ENCODE data around the gene EIF4E. TPM values are rescaled to one million over a fixed set of nuclear protein-coding genes. Genes with fewer than 3 reads are reported as not detected.
"Not testable (repeated sequence)": the region's sequence is repeated elsewhere in the genome, so short reads cannot be mapped to it uniquely, and the experiment has no call there.

EIF4E gene
- total RNA-seq, 2 donors from 2014 or later, result 91.8 to 131 TPM

DNA sequence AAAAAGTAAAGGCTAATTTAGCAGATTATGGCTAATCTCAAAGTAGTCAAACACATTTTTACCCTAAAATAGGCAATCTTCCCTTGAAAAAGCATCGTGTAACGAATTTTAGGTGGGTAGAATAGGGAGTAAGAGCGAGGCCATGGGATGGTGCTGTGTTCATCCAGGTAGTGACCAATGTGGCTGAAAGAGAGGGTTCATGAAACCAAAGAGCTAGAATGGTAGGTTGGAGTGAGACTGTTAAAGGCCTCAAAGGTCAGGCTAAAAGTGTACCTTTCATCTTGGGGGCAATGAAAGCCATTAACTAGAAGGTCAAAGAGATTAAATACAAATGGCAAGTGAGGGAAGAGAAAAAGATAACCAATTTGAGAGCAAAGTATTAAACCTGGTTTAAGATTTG, 23.6 kb downstream of the EIF4E start:
- peaks cover 13 to 38% of the 10 kb centered on the region in 2 donors for H3K36me3 Mint-ChIP-seq
- H3K27ac Mint-ChIP-seq, result peak overlapping the region in 1 of 2 donors; percentile 70
- DNase-seq (ENCODE audit: low spot score in 2 of 2) (no peak), ATAC-seq (peak in 1 of 2 donors; percentile 44)
- no peaks in the 10 kb centered on the region for H3K9me3 Mint-ChIP-seq

DNA sequence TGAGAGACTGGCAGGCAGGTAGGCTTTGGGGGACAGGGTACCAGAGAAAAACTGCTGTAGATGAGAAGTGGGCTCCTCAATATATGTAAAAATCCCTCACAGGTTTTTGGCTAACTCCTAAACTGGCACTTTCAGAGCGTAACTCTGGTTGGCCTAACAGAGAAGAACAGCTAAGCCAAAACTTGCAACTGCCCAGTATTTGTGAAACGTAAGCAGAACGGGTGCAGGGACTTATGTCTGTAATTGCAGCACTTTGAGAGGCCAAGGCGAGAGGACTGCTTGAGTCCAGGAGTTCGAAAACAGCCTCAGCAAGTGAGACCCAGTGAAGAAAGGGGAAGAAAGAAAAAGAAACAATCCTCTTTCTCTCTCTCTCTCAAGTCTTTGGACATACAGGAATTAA, 25.0 kb downstream of the EIF4E start:
- H3K36me3 Mint-ChIP-seq, result peaks cover 13 to 48% of the 10 kb centered on the region in 2 donors
- ATAC-seq (no peak), DNase-seq (ENCODE audit: low spot score in 2 of 2) (no peak)
- no peak overlapping the region for H3K27ac Mint-ChIP-seq
- no peaks in the 10 kb centered on the region for H3K9me3 Mint-ChIP-seq

DNA sequence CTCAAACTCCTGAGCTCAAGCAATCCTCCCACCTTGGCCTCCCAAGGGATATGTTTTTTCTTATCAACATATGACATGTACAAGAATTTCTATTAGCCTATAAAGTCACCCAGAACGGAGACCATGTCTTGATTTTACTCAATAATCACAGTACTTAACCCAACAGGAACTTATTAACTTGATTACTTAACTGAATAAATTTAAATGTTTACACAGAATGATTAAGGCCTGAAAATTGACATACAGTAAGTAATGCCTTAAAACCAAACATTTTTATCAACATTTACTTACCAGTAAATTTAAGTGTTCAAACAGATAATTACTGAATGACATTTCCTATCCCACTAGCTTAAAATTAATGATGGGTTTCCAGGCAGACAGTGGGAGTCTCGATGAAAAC, 25.4 kb downstream of the EIF4E start:
- Mint-ChIP-seq H3K36me3 (peaks cover 13 to 50% of the 10 kb centered on the region in 2 donors), H3K27ac (no peak overlapping the region), H3K9me3 (no peaks in the 10 kb centered on the region)
- DNase-seq (ENCODE audit: low spot score in 2 of 2) (no peak), ATAC-seq (no peak)

DNA sequence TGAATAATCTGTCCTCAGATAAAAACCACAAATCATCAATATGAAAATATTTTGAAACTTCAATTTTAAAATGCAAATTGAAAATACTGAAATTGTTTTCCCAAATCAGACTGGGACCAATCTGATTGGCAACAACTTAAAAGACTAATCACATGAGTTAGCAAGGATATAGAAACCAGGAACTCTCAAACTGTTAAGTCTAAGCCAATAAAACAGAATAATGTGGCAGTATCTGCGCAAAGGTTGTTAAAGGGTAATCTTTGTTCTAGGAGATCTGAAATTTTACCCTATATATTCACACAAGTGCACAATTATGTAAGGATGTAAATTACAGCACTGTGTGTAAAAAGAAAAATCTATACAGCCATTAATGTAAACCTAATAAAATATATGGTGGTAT, 29.7 kb downstream of the EIF4E start:
- ATAC-seq, result no peak
- DNase-seq (ENCODE audit: low spot score in 2 of 2), result no peak
- Mint-ChIP-seq H3K9me3 (no peaks in the 10 kb centered on the region), H3K36me3 (peaks cover 19 to 61% of the 10 kb centered on the region in 2 donors), H3K27ac (no peak overlapping the region)

DNA sequence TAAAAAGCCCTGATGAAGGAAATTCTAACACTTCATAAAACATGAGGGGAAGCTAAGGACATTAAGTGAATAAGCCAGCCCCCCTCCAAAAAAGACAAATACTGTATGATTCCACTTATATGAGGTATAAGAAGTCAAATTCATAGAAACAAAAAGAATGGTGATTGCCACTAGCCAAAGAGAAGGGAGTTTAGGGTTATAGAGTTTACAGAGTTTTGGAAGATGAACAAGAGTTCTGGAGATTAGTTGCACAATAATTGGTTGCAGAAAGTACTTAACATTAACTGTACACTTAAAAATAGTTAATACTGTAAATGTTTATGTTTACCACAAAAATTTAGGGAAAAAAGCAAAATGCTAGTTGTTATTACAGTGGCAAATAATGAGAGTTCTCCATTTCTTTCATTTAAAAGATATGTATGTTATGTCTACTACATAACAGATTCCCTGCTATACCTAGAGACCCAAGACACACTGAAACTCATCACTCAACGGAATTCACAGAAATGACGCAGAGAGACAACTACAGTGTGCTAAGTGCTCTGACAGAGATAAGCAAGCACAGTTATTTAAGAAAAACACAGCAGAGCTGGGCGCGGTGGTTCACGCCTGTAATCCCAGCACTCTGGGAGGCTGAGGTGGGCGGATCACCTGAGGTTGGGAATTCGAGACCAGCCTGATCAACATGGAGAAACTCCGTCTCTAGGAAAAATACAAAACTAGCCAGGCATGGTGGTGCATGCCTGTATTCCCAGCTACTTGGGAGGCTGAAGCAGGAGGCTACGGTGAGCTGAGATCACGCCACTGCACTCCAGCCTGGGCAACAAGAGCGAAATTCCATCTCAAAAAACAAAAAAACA, 37.2 kb downstream of the EIF4E start:
- no peak overlapping the region for H3K27ac Mint-ChIP-seq

DNA sequence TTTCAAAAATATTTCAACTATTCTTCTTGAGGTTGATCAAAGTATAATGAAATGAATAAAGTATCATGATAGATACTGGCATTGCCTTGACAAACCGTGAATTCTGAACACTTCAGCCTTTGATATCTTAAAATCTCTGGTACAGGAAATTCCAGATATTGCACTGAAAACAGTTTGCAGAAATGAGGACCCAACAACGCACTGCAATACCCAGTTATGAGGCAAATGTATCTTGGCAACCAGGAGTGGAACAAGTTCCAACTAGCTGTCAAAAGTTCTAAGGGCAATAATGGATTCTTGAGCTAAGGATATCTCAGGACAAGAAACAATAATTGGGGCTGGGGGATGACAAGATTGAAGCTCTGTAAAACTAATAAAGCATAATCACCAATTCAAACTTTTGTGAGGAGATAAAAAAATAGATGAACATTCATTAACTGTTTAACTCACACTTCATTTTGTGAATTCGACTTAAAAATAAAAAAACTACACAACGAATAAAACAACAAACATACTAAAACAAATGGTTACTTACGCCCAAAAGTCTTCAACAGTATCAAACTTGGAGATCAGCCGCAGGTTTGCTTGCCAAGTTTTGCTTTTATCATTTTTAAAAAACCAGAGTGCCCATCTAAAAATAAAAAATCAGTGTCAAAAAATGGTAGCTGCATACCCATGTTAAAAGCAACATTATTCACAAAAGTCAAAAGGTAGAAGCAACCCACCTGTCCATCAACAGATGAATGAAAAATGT, 38.1 kb downstream of the EIF4E start:
- no peak for ATAC-seq
- H3K9me3 Mint-ChIP-seq, result no peaks in the 10 kb centered on the region
- DNase-seq (ENCODE audit: low spot score in 2 of 2), result no peak
- H3K36me3 Mint-ChIP-seq, result peaks cover 16 to 42% of the 10 kb centered on the region in 2 donors
- no peak overlapping the region for H3K27ac Mint-ChIP-seq

More for the DNA sequence above, 37.2 kb downstream of the EIF4E start:
- Mint-ChIP-seq H3K36me3 (peaks cover 16 to 41% of the 10 kb centered on the region in 2 donors), H3K9me3 (no peaks in the 10 kb centered on the region)
- DNase-seq (ENCODE audit: low spot score in 2 of 2), result no peak
- ATAC-seq, result no peak

DNA sequence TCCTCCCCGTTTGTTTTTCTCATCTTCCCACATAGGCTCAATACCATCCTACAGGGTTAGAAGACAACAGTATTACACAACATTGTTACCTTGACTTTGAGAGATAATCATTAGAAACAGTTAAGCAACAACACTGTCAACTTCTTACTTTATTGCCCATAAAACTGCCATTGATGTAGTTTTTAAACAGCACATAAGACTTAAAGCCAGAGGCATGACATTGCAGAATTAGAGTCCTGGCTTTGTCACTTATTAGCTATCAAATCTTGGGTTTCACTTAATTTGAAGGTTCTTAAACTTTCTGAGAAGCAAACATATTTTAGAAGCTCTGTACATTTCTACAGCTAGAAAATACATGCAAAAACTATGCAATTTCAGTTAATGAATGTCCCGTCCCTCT, 41.8 kb downstream of the EIF4E start:
- DNase-seq (ENCODE audit: low spot score in 2 of 2), result no peak
- ATAC-seq, result no peak
- Mint-ChIP-seq H3K9me3 (no peaks in the 10 kb centered on the region), H3K27ac (no peak overlapping the region), H3K36me3 (peaks cover 10 to 27% of the 10 kb centered on the region in 2 donors)

DNA sequence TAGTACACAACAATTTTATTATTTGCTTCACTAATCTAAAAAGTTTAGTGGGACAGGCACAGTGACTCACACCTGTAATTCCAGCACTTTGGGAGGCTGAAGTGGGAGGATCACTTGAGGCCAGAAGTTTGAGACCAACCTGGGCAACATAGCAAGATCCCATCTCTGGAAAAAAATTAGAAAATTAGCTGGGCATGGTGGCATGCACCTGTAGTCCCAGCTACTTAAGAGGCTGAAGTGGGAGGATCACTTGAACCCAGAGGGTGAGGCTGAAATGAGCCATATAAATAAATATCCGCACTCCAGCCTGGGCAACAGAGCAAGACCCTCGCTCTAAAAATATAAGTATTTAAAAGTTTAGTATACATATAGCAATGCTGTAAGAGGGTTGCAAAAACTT, 42.6 kb downstream of the EIF4E start:
- ATAC-seq; DNase-seq (ENCODE audit: low spot score in 2 of 2); H3K9me3 Mint-ChIP-seq; H3K27ac Mint-ChIP-seq: not testable (repeated sequence)
- H3K36me3 Mint-ChIP-seq, result peaks cover 10 to 33% of the 10 kb centered on the region in 2 donors

DNA sequence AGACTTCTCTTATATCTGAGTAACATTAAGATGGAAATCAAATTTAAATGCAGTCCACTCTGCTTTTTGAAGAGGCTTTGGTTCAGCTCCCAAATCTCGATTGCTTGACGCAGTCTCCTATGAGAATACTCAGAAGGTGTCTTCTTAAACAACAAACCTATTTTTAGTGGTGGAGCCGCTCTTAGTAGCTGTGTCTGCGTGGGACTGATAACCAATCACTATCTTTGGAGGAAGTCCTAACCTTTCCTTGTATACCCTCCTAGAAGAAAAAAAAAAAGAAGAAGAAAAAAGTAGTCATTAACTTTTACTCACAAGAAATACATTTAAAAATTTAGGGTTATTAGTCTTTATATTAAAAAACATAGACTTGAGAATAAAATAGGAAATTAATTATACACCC, 48.0 kb downstream of the EIF4E start:
- not testable (repeated sequence) for H3K27ac Mint-ChIP-seq; DNase-seq (ENCODE audit: low spot score in 2 of 2); ATAC-seq; H3K9me3 Mint-ChIP-seq
- H3K36me3 Mint-ChIP-seq, result peaks cover 5 to 22% of the 10 kb centered on the region in 2 donors

DNA sequence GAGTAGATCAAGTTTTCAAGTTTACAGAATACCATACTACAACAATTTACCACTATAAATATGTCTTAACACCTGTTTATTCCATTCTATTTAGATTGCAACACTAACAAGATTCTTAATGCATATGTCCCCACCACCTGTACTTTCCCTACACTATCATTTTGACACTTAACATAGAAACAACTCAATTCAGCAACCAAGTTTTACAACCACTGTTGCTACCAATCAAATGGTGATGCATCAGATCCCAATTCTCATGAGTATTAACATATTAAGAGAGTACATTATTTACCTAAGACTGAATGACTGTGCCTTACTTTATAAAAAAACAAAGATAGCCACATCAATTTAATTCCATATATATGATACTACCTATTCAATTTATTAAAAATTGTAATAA, 49.4 kb downstream of the EIF4E start:
- peaks cover 5 to 13% of the 10 kb centered on the region in 2 donors for H3K36me3 Mint-ChIP-seq
- no peaks in the 10 kb centered on the region for H3K9me3 Mint-ChIP-seq
- no peak overlapping the region for H3K27ac Mint-ChIP-seq
- DNase-seq (ENCODE audit: low spot score in 2 of 2) (no peak), ATAC-seq (no peak)

DNA sequence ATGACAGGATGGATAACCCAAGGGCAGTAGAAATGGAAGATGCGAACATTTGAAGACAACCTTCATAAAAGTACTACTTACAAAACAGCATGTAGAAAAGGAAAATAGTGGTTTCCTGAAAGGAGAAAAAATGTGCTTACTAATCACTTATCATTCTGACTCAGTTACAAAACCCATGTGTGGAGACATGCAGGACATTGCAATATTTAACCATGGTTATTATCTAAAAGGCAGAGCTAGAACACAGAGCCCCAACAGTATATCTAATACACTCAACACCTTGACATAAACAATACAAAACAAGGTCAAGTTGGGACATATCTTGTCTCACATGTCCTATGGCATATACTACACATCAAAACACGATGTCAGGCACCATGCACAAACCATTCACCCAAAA, 55.9 kb downstream of the EIF4E start:
- DNase-seq (ENCODE audit: low spot score in 2 of 2), result no peak
- H3K27ac Mint-ChIP-seq, result no peak overlapping the region
- ATAC-seq, result no peak
- peaks cover 0 to 12% of the 10 kb centered on the region in 2 donors for H3K9me3 Mint-ChIP-seq
- H3K36me3 Mint-ChIP-seq, result peaks cover 0 to 8% of the 10 kb centered on the region in 2 donors

DNA sequence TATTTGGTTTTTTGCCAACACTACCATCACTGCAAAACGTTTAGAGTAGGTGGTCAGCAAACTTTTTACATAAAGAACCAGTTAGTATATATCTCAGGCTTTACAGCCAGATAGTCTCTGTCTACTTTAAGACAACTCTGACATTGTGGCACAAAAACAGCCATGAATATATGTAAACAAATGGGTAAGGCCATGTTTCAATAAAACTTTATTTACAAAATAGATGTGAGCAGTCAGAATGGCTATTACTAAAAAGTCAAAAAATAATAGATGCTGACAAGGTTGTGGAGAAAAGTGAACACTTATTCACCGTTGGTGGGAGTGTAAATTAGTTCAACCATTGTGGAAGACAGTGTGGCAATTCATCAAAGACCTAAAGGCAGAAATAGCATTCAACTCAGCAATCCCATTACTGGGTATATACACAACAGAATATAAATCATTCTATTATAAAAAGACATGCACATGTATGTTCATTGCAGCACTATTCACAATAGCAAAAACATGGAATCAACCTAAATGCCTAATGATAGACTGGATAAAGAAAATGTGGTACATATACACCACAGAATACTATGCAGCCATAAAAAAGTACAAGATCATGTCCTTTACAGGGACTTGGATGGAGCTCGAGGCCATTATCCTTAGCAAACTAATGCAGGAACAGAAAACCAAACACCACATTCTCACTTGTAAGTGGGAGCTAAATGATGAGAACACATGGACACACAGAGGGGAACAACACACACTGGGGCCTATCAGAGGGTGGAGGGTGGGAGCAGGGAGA, 56.6 kb downstream of the EIF4E start:
- DNase-seq (ENCODE audit: low spot score in 2 of 2); H3K27ac Mint-ChIP-seq; H3K36me3 Mint-ChIP-seq; ATAC-seq: not testable (repeated sequence)
- peaks cover 0 to 12% of the 10 kb centered on the region in 2 donors for H3K9me3 Mint-ChIP-seq

DNA sequence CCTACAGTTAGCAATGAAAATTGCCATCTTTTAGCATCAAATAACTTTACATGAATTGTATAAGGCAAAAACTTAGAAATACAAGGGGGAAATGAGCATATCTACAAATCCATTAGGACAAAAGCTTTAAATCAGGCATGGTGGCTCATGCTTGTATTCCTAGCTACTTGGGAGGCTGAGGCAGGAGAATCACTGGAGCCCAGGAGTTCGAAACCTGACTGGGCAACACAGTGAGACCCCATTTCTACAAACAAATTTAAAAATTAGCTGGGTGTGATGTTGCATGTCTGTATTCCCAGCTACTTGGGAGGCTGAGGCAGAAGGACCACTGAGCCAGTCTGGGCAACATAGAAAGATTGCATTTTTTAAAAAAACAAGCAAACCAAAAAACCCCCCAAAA, 61.3 kb downstream of the EIF4E start:
- DNase-seq (ENCODE audit: low spot score in 2 of 2) (no peak), ATAC-seq (no peak)
- H3K36me3 Mint-ChIP-seq, result no peaks in the 10 kb centered on the region
- no peak overlapping the region for H3K27ac Mint-ChIP-seq
- peaks cover 0 to 8% of the 10 kb centered on the region in 2 donors for H3K9me3 Mint-ChIP-seq

DNA sequence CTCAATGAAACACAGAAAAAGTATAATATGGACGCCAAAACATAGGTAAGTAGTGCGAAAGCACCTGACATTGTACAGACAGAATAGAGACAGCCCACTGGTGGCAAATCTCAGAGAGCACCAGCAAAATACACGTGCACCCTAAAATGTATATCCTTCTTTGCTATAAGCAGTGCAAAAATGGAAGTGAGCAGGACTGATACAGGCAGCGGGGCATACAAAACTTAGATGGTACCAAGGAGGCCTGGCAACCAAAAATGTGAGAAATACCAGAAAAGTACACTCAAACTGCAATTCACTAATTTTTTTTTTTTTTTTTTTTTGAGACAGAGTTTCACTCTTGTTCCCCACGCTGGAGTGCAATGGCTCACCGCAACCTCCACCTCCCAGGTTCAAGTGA, 63.9 kb downstream of the EIF4E start:
- DNase-seq (ENCODE audit: low spot score in 2 of 2) (no peak), ATAC-seq (peak in 1 of 2 donors; percentile 46)
- H3K27ac Mint-ChIP-seq, result no peak overlapping the region
- no peaks in the 10 kb centered on the region for H3K9me3 Mint-ChIP-seq
- H3K36me3 Mint-ChIP-seq, result no peaks in the 10 kb centered on the region

DNA sequence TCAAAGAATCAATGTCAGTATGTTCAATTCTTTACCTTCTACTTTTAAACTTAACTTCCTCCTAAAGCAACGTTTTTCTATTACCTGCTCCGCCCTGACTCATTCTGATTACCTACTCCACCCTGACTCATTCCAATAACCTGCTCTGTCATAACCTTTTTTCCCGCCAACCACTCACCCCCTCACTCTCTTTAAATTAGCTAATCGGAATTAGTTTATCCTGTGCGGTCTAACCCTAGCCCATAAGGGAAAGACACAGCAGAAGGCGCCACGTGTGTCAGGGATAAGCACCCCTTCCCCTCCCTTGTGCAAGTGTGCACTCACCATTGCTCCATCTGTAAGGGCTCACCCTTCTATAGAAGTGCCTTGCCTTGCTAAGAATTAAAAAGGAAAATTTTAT, 64.4 kb downstream of the EIF4E start:
- DNase-seq (ENCODE audit: low spot score in 2 of 2), result peak in 1 of 2 donors; percentile 7

DNA sequence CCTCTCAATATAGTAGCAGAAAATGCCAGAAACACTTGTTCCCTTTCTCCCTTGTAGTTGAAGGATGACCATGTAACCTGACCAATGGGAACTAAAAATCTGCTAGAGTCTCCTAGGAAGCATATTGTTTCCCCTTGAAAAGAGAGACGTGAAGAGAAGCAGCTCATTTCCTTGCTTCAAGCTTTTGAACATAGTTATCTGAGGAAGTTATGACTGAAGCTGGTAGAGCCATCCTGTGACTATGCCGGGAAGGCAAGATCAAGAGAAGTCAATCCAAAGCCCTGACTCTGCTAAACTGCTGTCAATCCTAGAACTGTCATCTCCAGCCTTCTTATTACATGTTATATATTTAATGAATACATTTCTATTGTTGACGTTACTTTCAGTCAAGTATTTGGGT, 66.6 kb downstream of the EIF4E start:
- Mint-ChIP-seq H3K36me3 (no peaks in the 10 kb centered on the region), H3K9me3 (no peaks in the 10 kb centered on the region)
- ATAC-seq, result no peak

More for the DNA sequence above, 64.4 kb downstream of the EIF4E start:
- Mint-ChIP-seq H3K9me3 (no peaks in the 10 kb centered on the region), H3K27ac (no peak overlapping the region), H3K36me3 (no peaks in the 10 kb centered on the region)
- ATAC-seq, result peak; percentile 68 to 73

More for the DNA sequence above, 66.6 kb downstream of the EIF4E start:
- DNase-seq (ENCODE audit: low spot score in 2 of 2), result no peak
- no peak overlapping the region for H3K27ac Mint-ChIP-seq

All from activated naive CD4-positive, alpha-beta T cell treated with anti-CD3 and anti-CD28 coated beads, Interleukin-2, amount 50 U/mL, for 72 hours (primary cell).